ENCODE data around the gene RIMKLB. TPM values are rescaled to one million over a fixed set of nuclear protein-coding genes. Genes with fewer than 3 reads are reported as not detected.

Gene RIMKLB
- polyA plus RNA-seq, 3 donors = 1.0 to 6.6 (median 1.2) TPM

- H3K4me3 Mint-ChIP-seq = no peak overlapping the region
- peaks cover 18 to 19% of the 10 kb centered on the region in 2 donors for H3K4me1 ChIP-seq (ENCODE audit: control insufficient read depth in 1 of 2, insufficient read depth in 2 of 2, low read length in 2 of 2)
- no peaks in the 10 kb centered on the region for H3K79me2 ChIP-seq (ENCODE audit: insufficient read depth, low read length)
- no peaks in the 10 kb centered on the region for H3K9me3 ChIP-seq (replicated peaks in 1 of 2; ENCODE audit: control insufficient read depth in 1 of 2, insufficient read depth in 1 of 2, low read length in 2 of 2)
- DNase-seq = no peak
- H3K4me1 Mint-ChIP-seq = peaks cover 12% of the 10 kb centered on the region
- H3K9ac ChIP-seq (ENCODE audit: insufficient read depth, low read length, poor library complexity, severe bottlenecking) = no peak overlapping the region
- intact Hi-C loops (cut with micrococcal nuclease) = loop anchor here (10.0 kb wide), 3 partner anchors 170 to 350 kb away; no protein-coding TSS in a partner anchor
- H2AFZ ChIP-seq (ENCODE audit: insufficient read depth, low read depth, low read length, poor library complexity, severe bottlenecking) = no peak overlapping the region
- no peak overlapping the region for H3K27ac ChIP-seq (ENCODE audit: low read depth in 1 of 2, low read length in 2 of 2)
- TF ChIP-seq CTCF (IDR thresholded peaks at IDR 0.05) = no peak
- no peaks in the 10 kb centered on the region for H3K36me3 Mint-ChIP-seq
- H3K36me3 ChIP-seq (replicated peaks in 1 of 2; ENCODE audit: control insufficient read depth in 1 of 2, insufficient read depth in 2 of 2, low read length in 2 of 2) = no peaks in the 10 kb centered on the region
- no peaks in the 10 kb centered on the region for H4K20me1 ChIP-seq (ENCODE audit: insufficient read depth, low read length)
- H3K27me3 ChIP-seq (ENCODE audit: control insufficient read depth in 2 of 2, insufficient read depth in 2 of 2, low read length in 2 of 2) = no peaks in the 10 kb centered on the region
- 20% methylated on average over 1 of the region's 2 CpGs for WGBS (ENCODE audit: insufficient coverage)
- peaks cover 0 to 4% (median 2%) of the 10 kb centered on the region in 3 donors for H3K27me3 Mint-ChIP-seq (ENCODE audit: low read depth in 3 of 3)
- H3K4me2 ChIP-seq (replicated peaks; ENCODE audit: extremely low read depth, low read length, poor library complexity, severe bottlenecking) = no peak overlapping the region
- peaks cover 0 to 4% (median 1%) of the 10 kb centered on the region in 7 donors for H3K9me3 Mint-ChIP-seq
- H3K4me3 ChIP-seq (replicated peaks in 1 of 3; ENCODE audit: low read depth in 2 of 3, low read length in 3 of 3) = no peak overlapping the region
- H3K27ac Mint-ChIP-seq = peak overlapping the region in 1 of 7 donors; percentile 25
Measured at GRCh38 chr12:8685051-8685450, 12.7 kb upstream of the RIMKLB start.

- Mint-ChIP-seq H3K4me1 (peaks cover 19% of the 10 kb centered on the region), H3K9me3 (no peaks in the 10 kb centered on the region), H3K27me3 (ENCODE audit: low read depth in 3 of 3) (peaks cover 2 to 7% (median 4%) of the 10 kb centered on the region in 3 donors), H3K27ac (no peak overlapping the region), H3K4me3 (no peak overlapping the region), H3K36me3 (no peaks in the 10 kb centered on the region)
- 0% methylated on average over 1 of the region's 2 CpGs for WGBS (ENCODE audit: insufficient coverage)
- Histone ChIP-seq H3K4me1 (ENCODE audit: control insufficient read depth in 1 of 2, insufficient read depth in 2 of 2, low read length in 2 of 2) (peaks cover 19 to 20% of the 10 kb centered on the region in 2 donors), H3K79me2 (ENCODE audit: insufficient read depth, low read length) (no peaks in the 10 kb centered on the region), H3K27ac (ENCODE audit: low read depth in 1 of 2, low read length in 2 of 2) (peak overlapping the region in 1 of 2 donors; percentile 52), H3K4me2 (replicated peaks; ENCODE audit: extremely low read depth, low read length, poor library complexity, severe bottlenecking) (peak overlapping the region; percentile 4), H3K4me3 (replicated peaks in 1 of 3; ENCODE audit: low read depth in 2 of 3, low read length in 3 of 3) (no peak overlapping the region), H3K27me3 (ENCODE audit: control insufficient read depth in 2 of 2, insufficient read depth in 2 of 2, low read length in 2 of 2) (no peaks in the 10 kb centered on the region), H3K9me3 (replicated peaks in 1 of 2; ENCODE audit: control insufficient read depth in 1 of 2, insufficient read depth in 1 of 2, low read length in 2 of 2) (no peaks in the 10 kb centered on the region), H4K20me1 (ENCODE audit: insufficient read depth, low read length) (no peaks in the 10 kb centered on the region), H2AFZ (ENCODE audit: insufficient read depth, low read depth, low read length, poor library complexity, severe bottlenecking) (peak overlapping the region; percentile 64), H3K36me3 (replicated peaks in 1 of 2; ENCODE audit: control insufficient read depth in 1 of 2, insufficient read depth in 2 of 2, low read length in 2 of 2) (no peaks in the 10 kb centered on the region), H3K9ac (ENCODE audit: insufficient read depth, low read length, poor library complexity, severe bottlenecking) (no peak overlapping the region)
- intact Hi-C loops (cut with micrococcal nuclease) = loop anchor here (10.0 kb wide), 3 partner anchors 167 to 347 kb away; no protein-coding TSS in a partner anchor
- TF ChIP-seq CTCF (IDR thresholded peaks at IDR 0.05) = no peak
- no peak for DNase-seq
Measured at GRCh38 chr12:8687846-8688601, 9.8 kb upstream of the RIMKLB start.

Measured in CD14-positive monocyte (primary cell).